ENCODE results near the gene DHCR24.

The DHCR24 gene

DNA sequence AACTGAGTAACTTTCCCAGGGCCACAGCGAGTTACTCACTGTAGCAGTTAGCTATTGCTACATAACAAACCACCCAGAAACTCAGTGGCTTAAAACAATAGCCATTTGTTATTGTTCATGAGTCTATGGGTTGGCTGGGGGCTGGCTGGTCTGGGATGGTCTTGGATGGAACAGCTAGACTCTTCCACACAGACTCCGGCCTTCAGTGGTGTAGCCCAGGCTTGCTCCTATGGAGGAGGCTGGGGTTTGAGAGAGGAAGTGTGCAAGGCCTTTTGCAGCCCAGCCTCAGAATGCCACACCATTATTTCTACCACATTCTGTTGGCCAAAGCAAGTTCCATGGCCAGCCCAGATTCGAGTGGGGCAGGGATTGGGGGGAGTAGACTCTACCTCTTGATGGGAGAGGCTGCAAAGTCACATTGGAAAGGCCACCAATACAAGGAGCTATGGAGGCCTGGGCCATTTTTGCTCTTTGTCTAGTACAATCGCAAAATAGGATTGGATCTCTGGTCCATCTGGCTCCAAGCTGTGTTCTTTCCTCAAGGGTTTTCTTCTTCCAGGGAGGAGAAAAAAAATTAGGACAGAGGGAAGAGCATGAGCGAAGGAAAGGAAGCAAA, 48.3 kb downstream of the DHCR24 start:
- Histone ChIP-seq H3K79me2 (ENCODE audit: low read length) (no peaks in the 10 kb centered on the region), H4K20me1 (ENCODE audit: insufficient read depth, low read length) (no peaks in the 10 kb centered on the region), H3K36me3 (replicated peaks; ENCODE audit: insufficient read depth, low read length) (no peaks in the 10 kb centered on the region), H3F3A (ENCODE audit: insufficient read depth, low read length) (no peaks in the 10 kb centered on the region), H3K9me2 (replicated peaks; ENCODE audit: insufficient read depth, low read length) (no peaks in the 10 kb centered on the region), H3K4me2 (ENCODE audit: low read depth, low read length) (no peak overlapping the region), H3K4me1 (ENCODE audit: low read length) (no peaks in the 10 kb centered on the region), H2AFZ (ENCODE audit: low read length) (no peak overlapping the region), H3K4me3 (ENCODE audit: low read length) (no peak overlapping the region), H3K9me3 (replicated peaks; ENCODE audit: insufficient read depth, low read length) (no peaks in the 10 kb centered on the region), H3K27ac (ENCODE audit: low read length) (no peak overlapping the region), H3K27me3 (replicated peaks; ENCODE audit: insufficient read depth, low read length) (no peaks in the 10 kb centered on the region), H3K9ac (ENCODE audit: low read length) (no peak overlapping the region)
- TF ChIP-seq, protein P1, sequence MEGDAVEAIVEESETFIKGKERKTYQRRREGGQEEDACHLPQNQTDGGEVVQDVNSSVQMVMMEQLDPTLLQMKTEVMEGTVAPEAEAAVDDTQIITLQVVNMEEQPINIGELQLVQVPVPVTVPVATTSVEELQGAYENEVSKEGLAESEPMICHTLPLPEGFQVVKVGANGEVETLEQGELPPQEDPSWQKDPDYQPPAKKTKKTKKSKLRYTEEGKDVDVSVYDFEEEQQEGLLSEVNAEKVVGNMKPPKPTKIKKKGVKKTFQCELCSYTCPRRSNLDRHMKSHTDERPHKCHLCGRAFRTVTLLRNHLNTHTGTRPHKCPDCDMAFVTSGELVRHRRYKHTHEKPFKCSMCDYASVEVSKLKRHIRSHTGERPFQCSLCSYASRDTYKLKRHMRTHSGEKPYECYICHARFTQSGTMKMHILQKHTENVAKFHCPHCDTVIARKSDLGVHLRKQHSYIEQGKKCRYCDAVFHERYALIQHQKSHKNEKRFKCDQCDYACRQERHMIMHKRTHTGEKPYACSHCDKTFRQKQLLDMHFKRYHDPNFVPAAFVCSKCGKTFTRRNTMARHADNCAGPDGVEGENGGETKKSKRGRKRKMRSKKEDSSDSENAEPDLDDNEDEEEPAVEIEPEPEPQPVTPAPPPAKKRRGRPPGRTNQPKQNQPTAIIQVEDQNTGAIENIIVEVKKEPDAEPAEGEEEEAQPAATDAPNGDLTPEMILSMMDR (IDR thresholded peaks at IDR 0.05; ENCODE audit: low read length): no peak
- no peak for TF ChIP-seq EZH2 (optimal IDR thresholded peaks at IDR 0.05; ENCODE audit: low read depth, low read length)
- TF ChIP-seq EZH2phosphoT487 (IDR thresholded peaks at IDR 0.05; ENCODE audit: low read length): no peak
- DNase-seq: no peak

DNA sequence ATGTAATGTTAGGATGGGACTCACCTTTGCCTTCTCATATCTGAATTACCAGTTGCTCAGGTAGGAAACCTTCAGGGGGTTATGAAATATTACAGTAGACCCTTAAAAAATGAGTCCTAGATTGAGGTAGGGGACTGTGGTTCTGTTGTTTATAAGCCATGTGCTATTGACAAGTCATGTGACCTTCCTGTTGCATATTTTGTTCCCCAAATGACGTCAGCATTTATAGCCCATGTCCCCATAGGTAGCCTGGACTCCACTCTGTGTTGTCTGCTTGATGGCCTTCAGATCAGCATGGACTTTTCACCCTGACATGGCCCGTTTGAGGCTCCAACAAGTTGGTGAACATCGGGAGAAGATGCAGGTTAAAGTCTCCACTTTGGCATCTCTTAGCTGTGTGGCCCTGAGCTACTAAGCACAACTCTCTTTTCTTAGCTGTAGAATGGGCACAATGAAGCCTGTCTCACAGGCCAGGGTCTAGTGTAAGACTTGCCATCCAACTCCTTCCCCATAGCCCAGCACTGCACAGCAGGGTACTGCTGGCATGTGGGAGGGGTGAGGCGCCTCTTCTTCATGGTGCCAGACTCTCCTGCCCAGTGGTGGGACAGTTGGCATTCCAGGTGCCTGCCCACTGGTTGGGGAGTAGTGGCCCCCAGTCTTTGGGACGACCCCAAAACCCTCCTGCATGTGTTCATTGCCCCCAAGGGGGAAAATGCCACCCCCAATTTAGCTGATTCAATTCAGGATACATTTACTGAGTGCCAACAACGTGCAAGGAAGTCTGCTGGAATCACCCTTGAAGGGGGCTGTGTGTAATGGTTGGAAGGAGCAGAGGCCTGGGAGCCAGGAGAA, 49.8 kb downstream of the DHCR24 start:
- Histone ChIP-seq H3K36me3 (replicated peaks; ENCODE audit: insufficient read depth, low read length) (no peaks in the 10 kb centered on the region), H2AFZ (ENCODE audit: low read length) (no peak overlapping the region), H3F3A (ENCODE audit: insufficient read depth, low read length) (no peaks in the 10 kb centered on the region)

DNA sequence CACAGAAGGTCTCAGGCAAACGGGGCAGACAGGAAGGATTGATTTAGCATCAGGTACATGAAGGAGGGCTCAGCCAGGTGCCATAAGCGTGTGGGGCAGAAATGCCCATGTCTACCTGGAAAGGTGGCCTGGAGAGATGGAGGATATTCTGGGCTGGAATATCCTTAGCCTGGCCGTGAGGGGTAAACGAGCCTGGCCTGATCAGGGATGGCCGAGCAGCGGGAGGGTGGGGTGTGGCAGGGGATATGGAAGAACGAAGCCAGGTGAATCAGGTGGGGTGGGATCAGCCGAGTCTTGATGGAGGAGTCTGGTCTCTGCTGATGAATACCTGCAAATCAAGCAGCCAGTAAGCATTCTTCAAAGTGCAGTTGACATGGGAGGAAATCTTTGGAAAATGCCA, 50.4 kb downstream of the DHCR24 start:
- Histone ChIP-seq H3K9me3 (replicated peaks; ENCODE audit: insufficient read depth, low read length) (no peaks in the 10 kb centered on the region), H4K20me1 (ENCODE audit: insufficient read depth, low read length) (no peaks in the 10 kb centered on the region), H3K4me1 (ENCODE audit: low read length) (no peaks in the 10 kb centered on the region), H3K79me2 (ENCODE audit: low read length) (no peaks in the 10 kb centered on the region), H3K4me2 (ENCODE audit: low read depth, low read length) (no peak overlapping the region), H2AFZ (ENCODE audit: low read length) (no peak overlapping the region), H3F3A (ENCODE audit: insufficient read depth, low read length) (no peaks in the 10 kb centered on the region), H3K9me2 (replicated peaks; ENCODE audit: insufficient read depth, low read length) (no peaks in the 10 kb centered on the region), H3K27me3 (replicated peaks; ENCODE audit: insufficient read depth, low read length) (no peaks in the 10 kb centered on the region), H3K27ac (ENCODE audit: low read length) (no peak overlapping the region), H3K9ac (ENCODE audit: low read length) (no peak overlapping the region), H3K4me3 (ENCODE audit: low read length) (no peak overlapping the region), H3K36me3 (replicated peaks; ENCODE audit: insufficient read depth, low read length) (no peaks in the 10 kb centered on the region)
- DNase-seq: no peak
- TF ChIP-seq EZH2 (optimal IDR thresholded peaks at IDR 0.05; ENCODE audit: low read depth, low read length) (no peak), EZH2phosphoT487 (IDR thresholded peaks at IDR 0.05; ENCODE audit: low read length) (no peak)
- TF ChIP-seq, protein P1 (IDR thresholded peaks at IDR 0.05; ENCODE audit: low read length): no peak

More for the DNA sequence above, 49.8 kb downstream of the DHCR24 start:
- Histone ChIP-seq H3K79me2 (ENCODE audit: low read length) (no peaks in the 10 kb centered on the region), H3K9me2 (replicated peaks; ENCODE audit: insufficient read depth, low read length) (no peaks in the 10 kb centered on the region), H3K27me3 (replicated peaks; ENCODE audit: insufficient read depth, low read length) (no peaks in the 10 kb centered on the region), H3K4me1 (ENCODE audit: low read length) (no peaks in the 10 kb centered on the region), H3K27ac (ENCODE audit: low read length) (no peak overlapping the region), H3K4me2 (ENCODE audit: low read depth, low read length) (no peak overlapping the region), H3K9me3 (replicated peaks; ENCODE audit: insufficient read depth, low read length) (no peaks in the 10 kb centered on the region), H3K4me3 (ENCODE audit: low read length) (no peak overlapping the region), H4K20me1 (ENCODE audit: insufficient read depth, low read length) (no peaks in the 10 kb centered on the region), H3K9ac (ENCODE audit: low read length) (no peak overlapping the region)
- no peak for TF ChIP-seq EZH2phosphoT487 (IDR thresholded peaks at IDR 0.05; ENCODE audit: low read length)
- TF ChIP-seq EZH2 (optimal IDR thresholded peaks at IDR 0.05; ENCODE audit: low read depth, low read length): no peak
- TF ChIP-seq, protein P1 (IDR thresholded peaks at IDR 0.05; ENCODE audit: low read length): no peak
- DNase-seq: no peak
